Subcutaneous abdominal adipose tissue (tissue), 5 donors: ENCODE measurements around the gene SNX9.

Experiments used
- H3K27ac ChIP-seq: one replicate; pipeline ENCODE4 v1.7.0; 2013; ENCODE audit warnings: low read depth, mild to moderate bottlenecking, inconsistent platforms, low read length, moderate library complexity
- H3K27me3 ChIP-seq, 5 donors: one replicate each; pipeline ENCODE4 v1.7.0; 2013; ENCODE audit warnings: low read length in 5 of 5, inconsistent platforms in 1 of 5; ENCODE audit not compliant: control insufficient read depth in 5 of 5, insufficient read depth in 4 of 5
- H3K36me3 ChIP-seq, 5 donors: one replicate each; pipeline ENCODE4 v1.7.0; 2013; ENCODE audit warnings: low read length in 5 of 5; ENCODE audit not compliant: control insufficient read depth in 5 of 5, insufficient read depth in 5 of 5
- H3K4me1 ChIP-seq, 5 donors: one replicate each; pipeline ENCODE4 v1.7.0; 2013; ENCODE audit warnings: low read length in 5 of 5, mild to moderate bottlenecking in 3 of 5, moderate library complexity in 1 of 5; ENCODE audit not compliant: control insufficient read depth in 5 of 5, insufficient read depth in 5 of 5
- H3K4me3 ChIP-seq, 5 donors: one replicate each; pipeline ENCODE4 v1.7.0; 2013; ENCODE audit warnings: low read length in 5 of 5, low read depth in 1 of 5
- H3K9ac ChIP-seq, 5 donors: one replicate each; pipeline ENCODE4 v1.7.0; 2013; ENCODE audit warnings: low read length in 5 of 5, mild to moderate bottlenecking in 4 of 5, moderate library complexity in 3 of 5
- H3K9me3 ChIP-seq, 5 donors: one replicate each; pipeline ENCODE4 v1.7.0; 2013; ENCODE audit warnings: low read length in 5 of 5; ENCODE audit not compliant: control insufficient read depth in 5 of 5
- donor health status: healthy.
- donor health status: healthy.
- donor health status: healthy.
- donor health status: healthy.
- donor health status: healthy.

Gene SNX9

GRCh38 chr6:157830354-157831017 is 7.4 kb downstream of the SNX9 start:
- Histone ChIP-seq H3K4me3 (no peak overlapping the region), H3K9me3 (no peaks in the 10 kb centered on the region), H3K27ac (no peak overlapping the region), H3K36me3 (peaks cover 0 to 2% (median 0%) of the 10 kb centered on the region in 5 donors), H3K27me3 (no peaks in the 10 kb centered on the region), H3K4me1 (peaks cover 0 to 41% (median 35%) of the 10 kb centered on the region in 5 donors), H3K9ac (peak overlapping the region in 1 of 5 donors; percentile 32)

GRCh38 chr6:157831018-157831369 is 7.9 kb downstream of the SNX9 start:
- no peaks in the 10 kb centered on the region for H3K27me3 ChIP-seq
- peaks cover 0 to 38% (median 32%) of the 10 kb centered on the region in 5 donors for H3K4me1 ChIP-seq
- H3K9ac ChIP-seq, result no peak overlapping the region
- no peaks in the 10 kb centered on the region for H3K9me3 ChIP-seq
- no peak overlapping the region for H3K27ac ChIP-seq
- peaks cover 0 to 2% (median 0%) of the 10 kb centered on the region in 5 donors for H3K36me3 ChIP-seq
- H3K4me3 ChIP-seq, result no peak overlapping the region

- H3K9me3 ChIP-seq, result no peaks in the 10 kb centered on the region
Measured at GRCh38 chr6:157831424-157832249, 8.6 kb downstream of the SNX9 start.

GRCh38 chr6:157832250-157832967 is 9.4 kb downstream of the SNX9 start:
- Histone ChIP-seq H3K4me1 (peaks cover 0 to 38% (median 32%) of the 10 kb centered on the region in 5 donors), H3K9me3 (no peaks in the 10 kb centered on the region), H3K27ac (peak overlapping the region; percentile 58), H3K36me3 (peaks cover 0 to 2% (median 0%) of the 10 kb centered on the region in 5 donors), H3K4me3 (no peak overlapping the region), H3K27me3 (no peaks in the 10 kb centered on the region), H3K9ac (no peak overlapping the region)

More at GRCh38 chr6:157831424-157832249, 8.6 kb downstream of the SNX9 start:
- Histone ChIP-seq H3K27me3 (no peaks in the 10 kb centered on the region), H3K4me1 (peaks cover 0 to 38% (median 32%) of the 10 kb centered on the region in 5 donors), H3K9ac (no peak overlapping the region), H3K4me3 (no peak overlapping the region), H3K27ac (peak overlapping the region; percentile 58), H3K36me3 (peaks cover 0 to 2% (median 0%) of the 10 kb centered on the region in 5 donors)

DNA sequence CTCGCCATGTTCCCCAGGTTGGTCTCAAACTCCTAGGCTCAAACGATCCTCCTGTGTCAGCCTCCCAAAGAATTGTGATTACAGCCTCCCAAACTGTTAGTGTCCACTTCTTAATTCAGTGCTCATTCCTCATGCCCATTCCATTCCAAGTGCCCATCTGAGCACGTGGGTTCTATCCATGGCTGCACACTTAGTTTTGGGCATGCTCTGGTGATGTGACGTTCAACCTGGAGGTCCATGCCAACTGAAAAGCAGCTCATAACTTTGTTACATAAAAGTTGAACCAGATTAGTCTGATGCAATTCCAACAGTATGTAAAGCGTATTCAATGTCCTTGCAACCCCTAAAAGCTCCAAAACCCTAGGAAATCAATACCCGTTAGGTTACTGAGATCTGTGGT is 11.5 kb downstream of the SNX9 start:
- H3K4me1 ChIP-seq, result peaks cover 0 to 48% (median 36%) of the 10 kb centered on the region in 5 donors
- H3K4me3 ChIP-seq, result no peak overlapping the region
- no peaks in the 10 kb centered on the region for H3K27me3 ChIP-seq
- H3K9me3 ChIP-seq, result no peaks in the 10 kb centered on the region
- H3K9ac ChIP-seq, result no peak overlapping the region
- no peak overlapping the region for H3K27ac ChIP-seq
- peaks cover 0 to 3% (median 0%) of the 10 kb centered on the region in 5 donors for H3K36me3 ChIP-seq

GRCh38 chr6:157838718-157839430 is 15.8 kb downstream of the SNX9 start:
- Histone ChIP-seq H3K9ac (no peak overlapping the region), H3K4me1 (peaks cover 2 to 37% (median 28%) of the 10 kb centered on the region in 5 donors), H3K36me3 (peaks cover 0 to 3% (median 0%) of the 10 kb centered on the region in 5 donors), H3K27me3 (no peaks in the 10 kb centered on the region), H3K9me3 (no peaks in the 10 kb centered on the region), H3K27ac (no peak overlapping the region), H3K4me3 (no peak overlapping the region)

DNA sequence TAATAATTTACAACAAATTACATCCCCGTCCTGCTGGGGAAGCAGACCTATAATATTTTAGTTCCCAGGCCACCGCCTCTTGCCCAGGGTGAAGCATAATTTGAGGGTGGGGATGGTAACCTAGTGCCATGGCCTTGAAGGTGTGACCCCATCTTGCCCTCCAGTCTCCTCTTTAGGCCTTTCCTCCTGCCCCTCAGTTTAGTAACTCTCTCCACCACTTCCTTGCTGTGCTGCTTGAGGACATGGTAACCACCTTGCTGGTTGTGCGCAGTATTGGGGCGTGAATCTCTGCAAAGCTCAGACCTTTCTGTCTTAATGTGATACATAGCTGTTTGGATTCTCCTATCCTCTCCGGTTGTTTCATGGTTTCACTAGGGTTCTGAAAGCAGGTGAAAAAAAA is 16.6 kb downstream of the SNX9 start:
- Histone ChIP-seq H3K27ac (no peak overlapping the region), H3K9me3 (no peaks in the 10 kb centered on the region), H3K4me1 (peaks cover 2 to 31% (median 25%) of the 10 kb centered on the region in 5 donors), H3K36me3 (peaks cover 0 to 3% (median 0%) of the 10 kb centered on the region in 5 donors), H3K4me3 (no peak overlapping the region), H3K9ac (no peak overlapping the region), H3K27me3 (no peaks in the 10 kb centered on the region)

DNA sequence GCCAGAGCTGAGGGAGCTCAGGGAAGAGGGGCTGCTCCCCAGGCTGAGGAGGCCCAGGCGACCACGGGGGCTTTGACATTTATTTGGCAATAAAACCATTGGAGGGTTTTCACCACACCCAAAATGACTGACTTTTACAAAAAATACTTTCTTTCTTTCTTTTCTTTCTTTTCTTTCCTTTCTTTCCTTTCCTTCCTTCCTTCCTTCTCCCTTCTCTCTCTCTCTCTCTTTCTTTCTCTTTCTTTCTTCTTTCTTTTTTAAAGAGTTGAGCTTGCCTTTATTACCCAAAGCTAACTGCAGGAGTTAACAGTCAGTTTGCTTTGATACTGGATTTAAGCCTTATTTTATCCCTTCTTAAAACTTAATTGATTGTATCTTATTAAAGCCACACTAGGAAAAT is 17.2 kb downstream of the SNX9 start:
- Histone ChIP-seq H3K9ac (no peak overlapping the region), H3K27ac (no peak overlapping the region), H3K4me1 (peaks cover 2 to 29% (median 23%) of the 10 kb centered on the region in 5 donors), H3K4me3 (no peak overlapping the region), H3K27me3 (no peaks in the 10 kb centered on the region), H3K9me3 (no peaks in the 10 kb centered on the region), H3K36me3 (peaks cover 0 to 3% (median 0%) of the 10 kb centered on the region in 5 donors)

DNA sequence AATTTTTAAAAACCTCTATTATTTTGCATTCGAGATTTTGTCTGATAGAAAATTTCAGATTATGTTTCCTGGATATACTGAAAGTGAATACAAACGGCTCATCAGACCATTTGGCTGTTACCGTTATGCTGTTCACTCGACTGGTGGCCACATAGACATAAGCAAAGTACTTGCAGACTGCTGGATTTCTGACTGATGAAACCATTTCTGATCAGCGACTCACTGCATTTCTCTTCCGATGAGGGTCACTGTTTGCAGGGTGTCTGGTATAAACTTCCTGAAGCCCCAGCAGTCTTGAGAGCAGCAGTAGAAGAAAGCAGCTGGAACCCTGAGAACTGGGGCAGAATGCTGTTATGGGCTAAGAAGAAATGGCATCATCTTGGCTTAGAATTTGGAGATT is 17.7 kb downstream of the SNX9 start:
- H3K27me3 ChIP-seq, result no peaks in the 10 kb centered on the region
- H3K27ac ChIP-seq, result no peak overlapping the region
- H3K36me3 ChIP-seq, result peaks cover 0 to 3% (median 0%) of the 10 kb centered on the region in 5 donors
- H3K9me3 ChIP-seq, result no peaks in the 10 kb centered on the region
- no peak overlapping the region for H3K4me3 ChIP-seq
- H3K4me1 ChIP-seq, result peaks cover 2 to 34% (median 27%) of the 10 kb centered on the region in 5 donors
- H3K9ac ChIP-seq, result peak overlapping the region in 1 of 5 donors; percentile 7
